ENCODE results near the gene GPR146. TPM values are rescaled to one million over a fixed set of nuclear protein-coding genes. Genes with fewer than 3 reads are reported as not detected.

Gene GPR146
- total RNA-seq, 1 donor = 1.2 TPM

DNA sequence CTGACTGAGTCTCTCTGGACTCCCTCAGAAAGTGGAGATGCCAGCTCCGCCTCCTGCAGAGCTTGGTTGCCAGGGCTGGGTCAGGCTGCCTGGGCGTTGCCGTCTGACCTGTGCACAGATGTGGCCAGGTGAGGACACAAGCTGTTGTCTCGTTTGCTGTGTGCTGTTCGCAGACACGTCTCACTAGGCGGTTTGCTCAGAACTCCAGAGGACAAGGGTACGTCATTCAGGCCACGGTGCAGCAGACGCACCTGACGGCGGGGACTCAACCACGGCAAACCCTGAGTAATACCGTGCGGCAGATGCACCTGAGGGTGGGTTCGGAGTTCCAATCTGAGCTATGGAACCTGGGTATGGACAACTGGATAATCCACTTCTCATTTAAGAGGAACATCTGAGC lies 55.3 kb downstream of the GPR146 start:
- TF ChIP-seq, protein P1, sequence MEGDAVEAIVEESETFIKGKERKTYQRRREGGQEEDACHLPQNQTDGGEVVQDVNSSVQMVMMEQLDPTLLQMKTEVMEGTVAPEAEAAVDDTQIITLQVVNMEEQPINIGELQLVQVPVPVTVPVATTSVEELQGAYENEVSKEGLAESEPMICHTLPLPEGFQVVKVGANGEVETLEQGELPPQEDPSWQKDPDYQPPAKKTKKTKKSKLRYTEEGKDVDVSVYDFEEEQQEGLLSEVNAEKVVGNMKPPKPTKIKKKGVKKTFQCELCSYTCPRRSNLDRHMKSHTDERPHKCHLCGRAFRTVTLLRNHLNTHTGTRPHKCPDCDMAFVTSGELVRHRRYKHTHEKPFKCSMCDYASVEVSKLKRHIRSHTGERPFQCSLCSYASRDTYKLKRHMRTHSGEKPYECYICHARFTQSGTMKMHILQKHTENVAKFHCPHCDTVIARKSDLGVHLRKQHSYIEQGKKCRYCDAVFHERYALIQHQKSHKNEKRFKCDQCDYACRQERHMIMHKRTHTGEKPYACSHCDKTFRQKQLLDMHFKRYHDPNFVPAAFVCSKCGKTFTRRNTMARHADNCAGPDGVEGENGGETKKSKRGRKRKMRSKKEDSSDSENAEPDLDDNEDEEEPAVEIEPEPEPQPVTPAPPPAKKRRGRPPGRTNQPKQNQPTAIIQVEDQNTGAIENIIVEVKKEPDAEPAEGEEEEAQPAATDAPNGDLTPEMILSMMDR (IDR thresholded peaks at IDR 0.05; ENCODE audit: insufficient read depth, low read length) = no peak
- H3K4me3 ChIP-seq (ENCODE audit: low read depth, low read length) = no peak overlapping the region
- no peak for DNase-seq (ENCODE audit: low read depth)

DNA sequence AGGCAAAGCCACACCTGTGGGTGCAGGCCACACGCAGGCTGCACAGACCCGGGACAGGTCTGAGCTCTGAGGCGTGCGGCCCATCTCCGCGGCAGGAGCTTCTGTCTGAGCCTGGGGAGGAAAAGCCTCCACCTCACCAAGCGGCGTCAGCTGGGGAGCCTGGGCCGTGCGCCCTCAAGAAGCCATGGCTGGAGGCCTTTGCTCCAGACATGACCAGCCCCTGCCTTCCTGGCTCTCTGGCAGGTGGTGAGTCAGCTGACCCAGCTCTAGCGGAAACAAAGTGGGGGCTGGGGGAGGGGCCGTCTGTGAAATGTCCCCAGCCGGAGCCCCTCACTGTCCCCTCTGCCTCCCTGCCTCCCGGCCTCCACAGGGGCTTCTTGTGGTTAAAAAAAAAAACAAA lies 56.0 kb downstream of the GPR146 start:
- no peak overlapping the region for H3K4me3 ChIP-seq (ENCODE audit: low read depth, low read length)
- no peak for DNase-seq (ENCODE audit: low read depth)
- TF ChIP-seq, protein P1 (IDR thresholded peaks at IDR 0.05; ENCODE audit: insufficient read depth, low read length) = no peak

DNA sequence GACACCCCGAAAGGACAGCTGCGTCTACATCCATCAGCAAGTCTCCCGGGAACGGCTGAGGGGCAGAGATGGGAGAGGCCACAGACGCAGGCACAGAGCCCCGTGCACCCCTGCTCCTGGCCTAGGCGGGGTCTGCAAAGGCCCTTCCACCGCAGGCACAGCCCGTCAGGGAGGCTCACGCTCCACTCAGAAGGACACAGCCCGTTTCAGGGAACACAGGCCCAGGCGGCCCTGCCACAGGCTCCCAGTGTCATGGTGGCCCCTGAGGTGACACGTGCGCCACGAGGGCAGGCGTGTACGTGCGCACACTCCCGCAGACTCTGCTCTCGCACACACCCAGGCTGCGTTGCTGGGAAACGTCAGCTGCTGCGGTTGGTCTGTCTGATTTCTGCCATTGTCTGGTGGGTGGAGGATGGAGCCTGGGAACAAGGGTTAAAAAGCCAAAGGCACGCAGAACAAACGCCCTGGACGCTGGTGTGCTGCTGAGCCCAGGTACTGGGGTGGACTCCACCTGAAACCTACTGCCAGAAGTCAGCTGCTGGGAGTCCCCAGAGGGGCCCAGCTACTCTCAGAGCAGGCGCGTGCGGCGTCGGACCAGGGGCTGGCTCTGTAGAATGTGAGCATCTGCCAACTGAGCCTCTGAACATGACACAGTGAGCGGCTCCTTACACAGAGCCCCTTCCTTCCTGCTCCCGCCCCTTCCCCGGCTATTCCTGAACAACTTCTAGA lies 56.7 kb downstream of the GPR146 start:
- DNase-seq (ENCODE audit: low read depth) = no peak
- TF ChIP-seq, protein P1 (IDR thresholded peaks at IDR 0.05; ENCODE audit: insufficient read depth, low read length) = no peak
- no peak overlapping the region for H3K4me3 ChIP-seq (ENCODE audit: low read depth, low read length)

DNA sequence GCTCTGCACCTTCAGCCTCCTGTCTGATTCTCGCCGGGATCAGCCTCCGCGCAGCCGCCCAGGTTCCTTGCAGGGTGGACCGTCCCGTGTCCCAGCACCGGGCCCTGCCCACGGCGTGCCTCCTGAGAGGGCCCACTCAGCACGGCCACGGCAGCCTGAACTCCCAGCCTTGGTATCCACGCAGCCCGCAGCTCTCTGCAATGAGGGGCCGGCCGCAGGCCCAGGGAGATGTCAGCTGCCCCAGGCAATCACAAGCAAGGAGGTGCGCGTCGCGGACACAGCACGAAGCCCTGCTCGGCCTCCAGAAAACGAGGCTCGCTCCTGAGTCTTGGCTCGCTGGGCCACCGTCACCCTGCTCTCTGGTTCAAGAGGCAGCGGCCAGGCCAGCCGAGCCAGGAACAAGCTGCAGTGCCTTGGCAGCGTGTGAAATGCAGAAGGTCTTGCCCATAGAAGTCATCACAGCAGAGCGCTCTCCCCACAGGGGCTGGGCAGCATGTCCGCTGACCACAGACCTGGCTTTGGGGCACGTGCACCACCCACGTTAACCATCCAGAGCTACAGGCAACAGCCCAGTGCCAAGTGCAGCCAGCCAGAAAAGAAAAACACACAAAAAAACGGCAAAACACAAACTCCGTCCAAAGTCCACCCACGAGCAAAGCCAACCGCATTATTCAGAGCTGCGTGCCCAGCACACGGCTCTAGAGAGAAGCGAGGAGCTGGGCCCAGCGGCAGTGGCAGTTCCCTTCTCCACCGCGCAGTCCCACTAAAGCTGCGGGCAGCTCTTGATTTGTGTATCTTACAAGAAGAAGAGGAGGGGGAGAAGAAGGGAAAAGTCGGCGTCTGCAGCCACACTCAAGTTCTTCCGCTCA lies 57.5 kb downstream of the GPR146 start:
- DNase-seq (ENCODE audit: low read depth) = peak; percentile 11
- TF ChIP-seq, protein P1 (IDR thresholded peaks at IDR 0.05; ENCODE audit: insufficient read depth, low read length) = no peak
- no peak overlapping the region for H3K4me3 ChIP-seq (ENCODE audit: low read depth, low read length)

DNA sequence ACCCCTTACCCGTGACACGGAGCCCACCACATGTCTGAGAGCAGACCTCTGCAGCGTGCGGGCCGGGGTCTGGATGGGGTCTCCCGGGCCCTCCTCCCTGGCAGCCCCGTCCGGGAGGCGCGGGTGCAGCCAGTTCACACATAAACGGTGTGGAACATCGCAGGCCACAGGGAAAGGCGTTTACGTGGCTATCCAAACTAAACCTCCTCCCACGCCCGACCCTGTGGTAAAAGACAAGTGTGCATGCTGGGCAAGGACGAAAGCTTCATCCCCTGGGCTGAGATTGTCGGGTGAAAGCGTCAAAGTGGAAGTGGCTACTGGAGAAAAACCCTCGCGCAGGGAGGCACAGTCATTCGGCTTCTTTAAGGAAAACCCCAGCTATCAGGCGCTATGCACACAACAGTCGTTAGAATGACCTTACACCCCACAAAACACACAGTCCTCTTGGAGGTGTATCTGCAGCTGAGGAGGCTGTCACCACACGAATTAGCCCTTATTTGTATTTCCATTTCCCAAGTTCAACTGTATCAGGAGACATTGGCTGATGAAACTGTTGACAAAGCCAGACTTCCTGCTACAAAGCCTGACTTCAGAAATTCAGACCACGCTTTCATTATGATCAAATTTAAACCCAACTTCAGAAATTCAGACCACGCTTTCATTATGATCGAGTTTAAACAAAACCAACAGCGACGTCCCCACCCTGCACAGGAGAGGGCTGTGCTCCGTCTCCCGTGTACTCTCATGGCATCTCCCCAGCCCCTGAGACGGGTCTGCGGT lies 58.9 kb downstream of the GPR146 start:
- TF ChIP-seq, protein P1 (IDR thresholded peaks at IDR 0.05; ENCODE audit: insufficient read depth, low read length) = no peak
- H3K4me3 ChIP-seq (ENCODE audit: low read depth, low read length) = no peak overlapping the region
- no peak for DNase-seq (ENCODE audit: low read depth)

DNA sequence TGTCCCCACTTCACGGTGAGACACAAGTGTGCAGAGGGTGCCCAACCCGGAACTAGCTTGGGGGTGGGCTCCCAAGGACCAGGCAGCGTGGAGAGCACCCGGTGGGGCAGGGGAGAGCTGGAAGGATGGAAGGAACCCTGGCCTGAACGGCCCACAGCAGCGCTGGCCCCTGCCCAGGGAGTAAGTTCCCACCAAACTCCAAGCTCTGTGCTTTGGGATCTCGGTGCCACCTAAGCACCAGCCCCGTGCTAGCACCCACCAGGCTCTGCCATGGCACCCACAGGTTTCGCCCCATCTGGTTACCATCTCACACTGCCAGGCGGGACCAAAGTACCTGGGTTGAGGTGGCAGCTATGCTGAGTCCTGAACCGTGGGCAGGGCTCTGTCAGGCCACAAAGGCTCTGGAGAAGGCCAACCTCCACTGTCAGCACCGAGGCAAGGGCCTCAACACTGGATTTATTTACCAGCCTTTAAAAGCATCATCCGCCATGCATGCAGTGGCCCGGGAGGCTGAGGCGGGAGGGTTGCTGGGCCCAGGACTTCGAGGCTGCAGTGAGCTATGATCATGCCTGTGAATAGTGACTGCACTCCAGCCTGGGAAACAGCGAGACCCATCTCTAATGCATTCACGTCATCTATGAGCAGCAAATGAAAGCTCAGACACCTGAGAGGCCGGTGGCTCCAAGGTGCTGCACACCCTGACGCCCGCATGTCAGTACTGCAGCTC lies 59.6 kb downstream of the GPR146 start:
- TF ChIP-seq, protein P1 (IDR thresholded peaks at IDR 0.05; ENCODE audit: insufficient read depth, low read length) = no peak
- no peak for DNase-seq (ENCODE audit: low read depth)
- no peak overlapping the region for H3K4me3 ChIP-seq (ENCODE audit: low read depth, low read length)

All from fibroblast of the aortic adventitia (primary cell).